ENCODE results near the gene NMUR1.
A peak's percentile ranks its signal among the peaks of the same experiment; 100 is the strongest.
"Not testable (repeated sequence)": the region's sequence is repeated elsewhere in the genome, so short reads cannot be mapped to it uniquely, and the experiment has no call there.

NMUR1 gene

GRCh38 chr2:231557571-231558217 is 27.4 kb upstream of the NMUR1 start:
- no peak overlapping the region for H3K4me3 ChIP-seq (ENCODE audit: low read depth, low read length)
- peak; percentile 71 for TF ChIP-seq CTCF (IDR thresholded peaks at IDR 0.05; ENCODE audit: insufficient read depth, low read depth, low read length, missing control alignments)
- peak; percentile 94 for DNase-seq (ENCODE audit: low read depth)

GRCh38 chr2:231556981-231557380 is 26.7 kb upstream of the NMUR1 start:
- no peak for DNase-seq (ENCODE audit: low read depth)
- no peak overlapping the region for H3K4me3 ChIP-seq (ENCODE audit: low read depth, low read length)
- no peak for TF ChIP-seq CTCF (IDR thresholded peaks at IDR 0.05; ENCODE audit: insufficient read depth, low read depth, low read length, missing control alignments)

GRCh38 chr2:231556496-231556895 is 26.3 kb upstream of the NMUR1 start:
- not testable (repeated sequence) for DNase-seq (ENCODE audit: low read depth); H3K4me3 ChIP-seq (ENCODE audit: low read depth, low read length)

GRCh38 chr2:231554748-231555545 is 24.7 kb upstream of the NMUR1 start:
- DNase-seq (ENCODE audit: low read depth): peak; percentile 32
- TF ChIP-seq CTCF (IDR thresholded peaks at IDR 0.05; ENCODE audit: insufficient read depth, low read depth, low read length, missing control alignments): no peak
- H3K4me3 ChIP-seq (ENCODE audit: low read depth, low read length): peak overlapping the region; percentile 12

GRCh38 chr2:231554327-231554726 is 24.1 kb upstream of the NMUR1 start:
- H3K4me3 ChIP-seq (ENCODE audit: low read depth, low read length): peak overlapping the region; percentile 12
- TF ChIP-seq CTCF (IDR thresholded peaks at IDR 0.05; ENCODE audit: insufficient read depth, low read depth, low read length, missing control alignments): no peak
- no peak for DNase-seq (ENCODE audit: low read depth)

- no peak for TF ChIP-seq CTCF (IDR thresholded peaks at IDR 0.05; ENCODE audit: insufficient read depth, low read depth, low read length, missing control alignments)
- H3K4me3 ChIP-seq (ENCODE audit: low read depth, low read length): no peak overlapping the region
- DNase-seq (ENCODE audit: low read depth): no peak
These were observed 22.5 kb upstream of the NMUR1 start for GRCh38 chr2:231552752-231553151.

GRCh38 chr2:231549446-231550239 is 19.4 kb upstream of the NMUR1 start:
- DNase-seq (ENCODE audit: low read depth): no peak
- H3K4me3 ChIP-seq (ENCODE audit: low read depth, low read length): no peak overlapping the region
- no peak for TF ChIP-seq CTCF (IDR thresholded peaks at IDR 0.05; ENCODE audit: insufficient read depth, low read depth, low read length, missing control alignments)

Measured in GM12865 (cell line).